ENCODE data around the gene PTPRB. TPM values are rescaled to one million over a fixed set of nuclear protein-coding genes. Genes with fewer than 3 reads are reported as not detected.

The PTPRB gene
- total and polyA plus RNA-seq, 2 of the 8 experiments (the other 6 are each of a cell fraction or from before 2014, with no cell fraction given), result 0.36 to 0.58 TPM

DNA sequence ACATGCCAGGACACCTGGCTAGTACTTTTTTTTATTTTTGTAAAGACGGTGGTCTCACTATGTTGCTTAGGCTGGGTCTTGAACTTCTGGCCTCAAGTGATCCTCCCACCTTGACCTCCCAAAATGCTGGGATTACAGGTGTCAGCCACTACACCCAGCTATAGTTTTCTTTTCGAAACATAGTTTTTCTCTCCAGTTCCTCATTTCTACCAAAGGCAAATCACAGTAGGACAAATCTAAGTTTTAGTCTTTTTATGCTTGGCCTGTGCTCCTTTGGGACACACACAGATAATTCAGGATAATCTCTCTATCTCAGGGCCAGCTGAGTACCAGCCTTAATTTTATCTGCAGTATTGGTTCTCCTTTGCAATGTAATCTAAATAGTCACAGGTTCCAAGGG, 170.5 kb downstream of the PTPRB start:
- H3K27ac ChIP-seq (ENCODE audit: low read depth, low read length), result no peak overlapping the region
- H3K56ac ChIP-seq (replicated peaks; ENCODE audit: insufficient read length, low read depth, low read length), result no peak overlapping the region
- no peak overlapping the region for H3K9ac ChIP-seq (replicated peaks in 1 of 4; ENCODE audit: extremely low read depth in 1 of 4, low read depth in 3 of 4, low read length in 3 of 4)
- no peak overlapping the region for H3K4ac ChIP-seq (replicated peaks; ENCODE audit: insufficient read length, low read depth, low read length)
- no peak overlapping the region for H2BK20ac ChIP-seq (ENCODE audit: low read length)
- H3K27me3 ChIP-seq (replicated peaks in 1 of 4; ENCODE audit: control insufficient read depth in 3 of 4, extremely low read depth in 1 of 4, insufficient read depth in 3 of 4, low read length in 3 of 4), result no peaks in the 10 kb centered on the region
- H3K9me3 ChIP-seq (ENCODE audit: insufficient read depth in 2 of 2, low read depth in 1 of 2, low read length in 1 of 2), result peaks cover 15 to 21% of the 10 kb centered on the region in 2 experiments
- 100% methylated on average over 2 of the region's 2 CpGs; no CpG with 5 or more reads in 1 of the 2 experiments for whole genome bisulfite sequencing, 2 experiments (ENCODE audit: extremely low coverage in 1 of 2, insufficient coverage in 1 of 2, insufficient read length in 1 of 2, insufficient replicate concordance in 2 of 2, low coverage in 1 of 2, low lambda C conversion rate in 2 of 2, missing lambda C conversion rate in 1 of 2)
- no peaks in the 10 kb centered on the region for H3K4me1 ChIP-seq (replicated peaks in 1 of 4; ENCODE audit: control insufficient read depth in 3 of 4, insufficient read depth in 4 of 4, low read length in 3 of 4)
- no peaks in the 10 kb centered on the region for H3K79me1 ChIP-seq (ENCODE audit: low read depth, low read length)
- no peak overlapping the region for H4K8ac ChIP-seq (ENCODE audit: extremely low read depth, insufficient read depth, low read length)
- no peak overlapping the region for H2BK120ac ChIP-seq (replicated peaks; ENCODE audit: low read depth, low read length)
- no peaks in the 10 kb centered on the region for H4K20me1 ChIP-seq (replicated peaks in 1 of 2; ENCODE audit: control insufficient read depth in 1 of 2, insufficient read depth in 2 of 2, low read length in 2 of 2)
- H3K14ac ChIP-seq (ENCODE audit: insufficient read length), result no peak overlapping the region
- H2BK12ac ChIP-seq (ENCODE audit: low read depth, low read length), result no peak overlapping the region
- no peak for TF ChIP-seq KDM1A (IDR thresholded peaks at IDR 0.05; ENCODE audit: borderline replicate concordance, low read length)
- no peak for TF ChIP-seq SIN3A (conservative IDR thresholded peaks at IDR 0.05 in 1 of 2, IDR thresholded peaks at IDR 0.05 in 1 of 2; ENCODE audit: low read depth in 1 of 2, low read length in 2 of 2)
- TF ChIP-seq JUN (IDR thresholded peaks at IDR 0.05; ENCODE audit: low read depth, low read length), result no peak
- TF ChIP-seq CBX8 (IDR thresholded peaks at IDR 0.05; ENCODE audit: borderline replicate concordance, low read depth, low read length), result no peak
- no peak for TF ChIP-seq SP1 (IDR thresholded peaks at IDR 0.05; ENCODE audit: low read depth, low read length)
- TF ChIP-seq RBBP5 (IDR thresholded peaks at IDR 0.05; ENCODE audit: borderline replicate concordance, low read depth, low read length), result no peak
- TF ChIP-seq GABPA (IDR thresholded peaks at IDR 0.05; ENCODE audit: borderline replicate concordance, insufficient read depth, low read length), result no peak
- no peak for TF ChIP-seq NRF1 (IDR thresholded peaks at IDR 0.05; ENCODE audit: low read depth, low read length)
- no peak for TF ChIP-seq SAP30 (IDR thresholded peaks at IDR 0.05; ENCODE audit: insufficient read depth, insufficient replicate concordance, low read length)
- TF ChIP-seq TBP (IDR thresholded peaks at IDR 0.05; ENCODE audit: low read depth, low read length), result no peak
- TF ChIP-seq HDAC6 (IDR thresholded peaks at IDR 0.05; ENCODE audit: low read depth, low read length), result no peak
- TF ChIP-seq GTF2F1 (IDR thresholded peaks at IDR 0.05; ENCODE audit: borderline replicate concordance, low read depth, low read length), result no peak
- no peak overlapping the region for H2BK5ac ChIP-seq (ENCODE audit: low read depth, low read length)
- POLR2A ChIA-PET (ENCODE audit: partially characterized antibody), result no interaction called here
- no peaks in the 10 kb centered on the region for H3K23me2 ChIP-seq (ENCODE audit: low read depth, low read length)
- no peak for DNase-seq (ENCODE audit: low read depth in 1 of 2, low spot score in 2 of 2)
- no peak overlapping the region for H3K23ac ChIP-seq (ENCODE audit: insufficient read length)
- H3K36me3 ChIP-seq (ENCODE audit: control insufficient read depth in 2 of 4, insufficient read depth in 4 of 4, low read length in 3 of 4), result no peaks in the 10 kb centered on the region
- CTCF ChIA-PET (ENCODE audit: partially characterized antibody), result no interaction called here
- H2BK15ac ChIP-seq (ENCODE audit: low read length), result no peak overlapping the region
- no peak overlapping the region for H3K18ac ChIP-seq (ENCODE audit: extremely low read depth, low read length)
- H4K91ac ChIP-seq (replicated peaks; ENCODE audit: insufficient read length, low read length), result no peak overlapping the region
- no peak for FAIRE-seq
- no peak overlapping the region for H2AFZ ChIP-seq (ENCODE audit: low read length)
- H3K79me2 ChIP-seq (ENCODE audit: control insufficient read depth in 1 of 2, insufficient read depth in 2 of 2, low read length in 2 of 2), result no peaks in the 10 kb centered on the region
- H2AK5ac ChIP-seq (ENCODE audit: low read depth, low read length), result no peak overlapping the region
- H3K4me3 ChIP-seq (ENCODE audit: extremely low read depth in 1 of 4, insufficient read depth in 2 of 4, low read depth in 3 of 4, low read length in 4 of 4), result no peak overlapping the region
- no peak overlapping the region for H4K5ac ChIP-seq (ENCODE audit: insufficient read length, low read depth, low read length)
- no peak overlapping the region for H3K4me2 ChIP-seq (ENCODE audit: insufficient read depth in 1 of 2, low read depth in 2 of 2, low read length in 2 of 2)

All from H1 (cell line).